SKM-1 (cell line): Measurements from ENCODE around the gene MYO18B.

Experiments used
- DNase-seq: peaks from one replicate; lab custom pipeline; 2025; ENCODE audit not compliant: unreplicated experiment; lab: John Stamatoyannopoulos, UW

The MYO18B gene

GRCh38 chr22:25892678-25893077, 150.7 kb downstream of the MYO18B start:
- no peak for DNase-seq

- no peak for DNase-seq
Measured at GRCh38 chr22:25895678-25896077, 153.7 kb downstream of the MYO18B start.

GRCh38 chr22:25896098-25896497, 154.1 kb downstream of the MYO18B start:
- DNase-seq: no peak

GRCh38 chr22:25896592-25896991, 154.6 kb downstream of the MYO18B start:
- no peak for DNase-seq

GRCh38 chr22:25898707-25899365, 156.8 kb downstream of the MYO18B start:
- peak; percentile 1 for DNase-seq

- DNase-seq: no peak
Measured at GRCh38 chr22:25899566-25899965, 157.6 kb downstream of the MYO18B start.

- DNase-seq: no peak
Measured at GRCh38 chr22:25900390-25900789, 158.4 kb downstream of the MYO18B start.

- DNase-seq: no peak
Measured at GRCh38 chr22:25900880-25901279, 158.9 kb downstream of the MYO18B start.

- no peak for DNase-seq
Measured at GRCh38 chr22:25902402-25902801, 160.4 kb downstream of the MYO18B start.

GRCh38 chr22:25903294-25903693, 161.3 kb downstream of the MYO18B start:
- DNase-seq: no peak

GRCh38 chr22:25908212-25908611, 166.2 kb downstream of the MYO18B start:
- no peak for DNase-seq

GRCh38 chr22:25908755-25909154, 166.8 kb downstream of the MYO18B start:
- no peak for DNase-seq

GRCh38 chr22:25909614-25910387, 167.8 kb downstream of the MYO18B start:
- DNase-seq: no peak

- DNase-seq: no peak
Measured at GRCh38 chr22:25911243-25911972, 169.4 kb downstream of the MYO18B start.

- no peak for DNase-seq
Measured at GRCh38 chr22:25919452-25919851, 177.5 kb downstream of the MYO18B start.

GRCh38 chr22:25922141-25922540, 180.2 kb downstream of the MYO18B start:
- no peak for DNase-seq

- no peak for DNase-seq
Measured at GRCh38 chr22:25923914-25924313, 181.9 kb downstream of the MYO18B start.

GRCh38 chr22:25928038-25928437, 186.1 kb downstream of the MYO18B start:
- no peak for DNase-seq

GRCh38 chr22:25929321-25929878, 187.4 kb downstream of the MYO18B start:
- DNase-seq: no peak

GRCh38 chr22:25930083-25930482, 188.1 kb downstream of the MYO18B start:
- DNase-seq: no peak

GRCh38 chr22:25930788-25931310, 188.9 kb downstream of the MYO18B start:
- DNase-seq: no peak
